CD4-positive, alpha-beta memory T cell (primary cell): ENCODE results near the gene BCHE. TPM values are rescaled to one million over a fixed set of nuclear protein-coding genes. Genes with fewer than 3 reads are reported as not detected.
"Not testable (repeated sequence)": the region's sequence is repeated elsewhere in the genome, so short reads cannot be mapped to it uniquely, and the experiment has no call there.

Experiments used
- CTCF ChIA-PET: fragments of 350-600 bp; sonication (Branson Sonifier 250); formaldehyde crosslinking; loops from one replicate; lab custom pipeline; 2021; ENCODE audit warnings: inconsistent platforms; ENCODE audit not compliant: partially characterized antibody; lab: Charles Lee
- POLR2A ChIA-PET: fragments of 350-600 bp; sonication (Branson Sonifier 250); formaldehyde crosslinking; loops from one replicate; lab custom pipeline; 2021; ENCODE audit not compliant: partially characterized antibody; lab: Charles Lee
- DNase-seq, 5 donors: peaks; one replicate each; pipeline versions ENCODE4 v3.0.0 to v3.0.0-alpha.2; 2020 to 2022; ENCODE audit warnings: mixed read lengths in 1 of 5
- H3K27ac ChIP-seq: one replicate; pipeline ENCODE4 v1.7.0; 2013; ENCODE audit warnings: low read depth, low read length
- H3K27me3 ChIP-seq: 2 replicates; pipeline ENCODE4 v1.7.0; 2013; ENCODE audit warnings: mild to moderate bottlenecking, low read length, moderate library complexity; ENCODE audit not compliant: insufficient read depth
- H3K36me3 ChIP-seq: 2 replicates; pipeline ENCODE4 v1.7.0; 2013; ENCODE audit warnings: mild to moderate bottlenecking, low read length, moderate library complexity; ENCODE audit not compliant: insufficient read depth
- H3K4me1 ChIP-seq: 2 replicates; pipeline ENCODE4 v1.7.0; 2013; ENCODE audit warnings: mild to moderate bottlenecking, low read length, moderate library complexity; ENCODE audit not compliant: insufficient read depth
- H3K4me3 ChIP-seq, 2 donors: one replicate each; pipeline ENCODE4 v1.7.0; 2013; ENCODE audit warnings: low read length in 2 of 2, mild to moderate bottlenecking in 1 of 2
- H3K9me3 ChIP-seq, 2 donors: one replicate each; pipeline ENCODE4 v1.7.0; 2013; ENCODE audit warnings: low read length in 2 of 2, control low read depth in 1 of 2; ENCODE audit not compliant: control insufficient read depth in 1 of 2
- H3K27ac Mint-ChIP-seq, 7 donors: one replicate each; pipeline ENCODE4 v1.8.0; 2020 to 2021; ENCODE audit warnings: mixed read lengths in 7 of 7, mild to moderate bottlenecking in 6 of 7, inconsistent platforms in 3 of 7, moderate library complexity in 3 of 7
- H3K27me3 Mint-ChIP-seq, 2 donors: one replicate each; pipeline ENCODE4 v1.8.0; 2020 to 2021; ENCODE audit warnings: mixed read lengths in 2 of 2
- H3K36me3 Mint-ChIP-seq, 2 donors: one replicate each; pipeline ENCODE4 v1.8.0; 2020 to 2021; ENCODE audit warnings: mixed read lengths in 2 of 2, inconsistent platforms in 1 of 2, mild to moderate bottlenecking in 1 of 2
- H3K4me1 Mint-ChIP-seq, 4 donors: one replicate each; pipeline ENCODE4 v1.8.0; 2020 to 2021; ENCODE audit warnings: mixed read lengths in 4 of 4, mild to moderate bottlenecking in 1 of 4
- H3K4me3 Mint-ChIP-seq, 8 donors: one replicate each; pipeline ENCODE4 v1.8.0; 2020 to 2021; ENCODE audit warnings: mixed read lengths in 8 of 8, mild to moderate bottlenecking in 7 of 8, moderate library complexity in 6 of 8, inconsistent platforms in 3 of 8
- H3K9me3 Mint-ChIP-seq, 8 donors: one replicate each; pipeline ENCODE4 v1.8.0; 2020 to 2021; ENCODE audit warnings: mixed read lengths in 8 of 8, mild to moderate bottlenecking in 5 of 8, inconsistent platforms in 3 of 8, moderate library complexity in 1 of 8
- intact Hi-C: fragments of 100-400 bp; cut with micrococcal nuclease; formaldehyde crosslinking; loops from one replicate; pipeline ENCODE4 v1.15.1; 2023
- polyA plus RNA-seq, 2 donors: library from polyadenylated mRNA; unstranded; fragments of 300-500 nt; fragmentation: Illumina TruSeq; gene quantifications; one replicate each; pipeline ENCODE4 v1.2.3, GENCODE V29; 2021
- total RNA-seq, 2 experiments: library from RNA; stranded (reverse); gene quantifications; one replicate each; pipeline ENCODE4 v1.2.3, GENCODE V29; 2021

The BCHE gene
- total and polyA plus RNA-seq, 4 experiments from 2014 or later = not detected

DNA sequence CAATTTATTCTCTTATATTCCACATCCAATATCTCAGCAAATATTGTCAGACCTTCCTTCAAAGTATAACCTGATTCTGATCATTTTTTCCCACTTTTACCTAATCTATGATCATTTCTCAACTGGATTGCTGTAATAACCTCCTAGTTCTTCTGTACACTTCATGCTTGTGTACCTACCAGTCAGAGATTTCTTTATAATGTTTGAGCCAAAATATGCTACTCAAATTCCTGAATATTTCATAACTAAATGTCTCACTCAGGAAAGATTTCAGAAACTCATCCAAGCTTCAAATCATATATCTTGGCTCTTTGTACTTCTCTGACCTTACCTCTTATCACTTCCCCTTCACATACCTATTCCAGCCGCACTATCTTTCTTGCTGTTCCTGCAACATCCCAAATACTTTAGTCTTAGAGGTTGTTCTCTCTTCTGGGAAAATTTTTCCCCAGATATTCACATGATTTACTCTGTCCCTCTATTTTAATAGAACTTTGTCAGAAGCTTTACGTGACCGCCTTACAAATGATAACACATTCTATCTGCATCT lies 20.0 kb downstream of the BCHE start:
- Histone ChIP-seq H3K27me3 (no peaks in the 10 kb centered on the region), H3K36me3 (no peaks in the 10 kb centered on the region), H3K9me3 (no peaks in the 10 kb centered on the region), H3K27ac (no peak overlapping the region), H3K4me1 (no peaks in the 10 kb centered on the region), H3K4me3 (no peak overlapping the region)
- H3K27me3 Mint-ChIP-seq = no peaks in the 10 kb centered on the region
- no peak for DNase-seq
- H3K36me3 Mint-ChIP-seq = no peaks in the 10 kb centered on the region
- ChIA-PET POLR2A (no interaction called here), CTCF (no interaction called here)
- H3K27ac Mint-ChIP-seq = no peak overlapping the region
- intact Hi-C loops = no loop called here
- peaks cover 0 to 5% (median 3%) of the 10 kb centered on the region in 8 donors for H3K9me3 Mint-ChIP-seq
- H3K4me1 Mint-ChIP-seq = no peaks in the 10 kb centered on the region
- H3K4me3 Mint-ChIP-seq = no peak overlapping the region

DNA sequence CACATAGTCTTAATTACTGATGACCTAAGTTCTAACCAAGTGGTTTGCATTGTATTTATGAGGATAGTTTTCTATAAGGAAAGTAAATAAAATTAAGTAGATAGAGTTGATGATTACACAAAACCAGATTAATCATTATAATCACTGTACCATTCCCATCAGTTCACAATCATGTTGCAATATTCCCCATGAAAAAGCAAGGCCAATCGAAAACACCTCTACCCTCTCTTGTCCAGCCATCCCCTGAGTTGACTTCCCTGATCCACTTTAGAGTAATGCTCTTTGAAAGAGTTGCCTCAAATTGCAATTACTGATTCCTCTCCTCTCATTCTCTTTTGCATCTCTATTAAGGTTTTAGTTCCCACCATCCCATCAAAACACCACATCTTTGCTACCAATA lies 21.0 kb downstream of the BCHE start:
- no peak overlapping the region for H3K4me3 ChIP-seq
- H3K4me1 Mint-ChIP-seq = no peaks in the 10 kb centered on the region
- intact Hi-C loops = no loop called here
- ChIA-PET POLR2A (no interaction called here), CTCF (no interaction called here)
- no peaks in the 10 kb centered on the region for H3K27me3 Mint-ChIP-seq
- no peaks in the 10 kb centered on the region for H3K27me3 ChIP-seq
- H3K4me3 Mint-ChIP-seq = no peak overlapping the region
- no peak for DNase-seq
- no peaks in the 10 kb centered on the region for H3K36me3 Mint-ChIP-seq
- no peak overlapping the region for H3K27ac Mint-ChIP-seq
- H3K9me3 Mint-ChIP-seq = peaks cover 0 to 5% (median 3%) of the 10 kb centered on the region in 8 donors
- no peak overlapping the region for H3K27ac ChIP-seq
- H3K4me1 ChIP-seq = no peaks in the 10 kb centered on the region
- no peaks in the 10 kb centered on the region for H3K9me3 ChIP-seq
- H3K36me3 ChIP-seq = no peaks in the 10 kb centered on the region

DNA sequence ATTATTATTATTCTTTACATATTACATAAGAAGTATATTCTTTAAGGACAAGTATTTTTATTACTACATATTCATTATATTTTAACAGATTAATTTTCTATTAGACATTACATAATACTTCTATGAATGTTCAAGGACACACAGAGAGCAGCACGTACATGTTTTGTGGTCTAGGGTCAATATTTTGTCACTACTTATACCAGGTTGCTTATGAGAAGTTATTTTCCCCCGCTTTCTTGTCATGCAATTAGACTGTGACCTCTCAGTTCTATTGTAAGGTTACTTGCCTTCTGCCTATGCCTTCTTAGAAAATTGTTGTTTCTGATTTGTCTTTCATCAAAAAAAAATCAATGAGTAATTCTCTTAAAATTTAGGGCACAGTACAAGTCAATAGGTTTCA lies 21.5 kb downstream of the BCHE start:
- no peak overlapping the region for H3K27ac ChIP-seq
- H3K4me1 Mint-ChIP-seq = no peaks in the 10 kb centered on the region
- H3K4me1 ChIP-seq = no peaks in the 10 kb centered on the region
- intact Hi-C loops = no loop called here
- CTCF ChIA-PET = no interaction called here
- no peak overlapping the region for H3K27ac Mint-ChIP-seq
- POLR2A ChIA-PET = no interaction called here
- no peaks in the 10 kb centered on the region for H3K36me3 ChIP-seq
- H3K4me3 Mint-ChIP-seq = no peak overlapping the region
- no peaks in the 10 kb centered on the region for H3K36me3 Mint-ChIP-seq
- DNase-seq = no peak
- no peak overlapping the region for H3K4me3 ChIP-seq
- no peaks in the 10 kb centered on the region for H3K9me3 ChIP-seq
- peaks cover 0 to 5% (median 3%) of the 10 kb centered on the region in 8 donors for H3K9me3 Mint-ChIP-seq
- H3K27me3 Mint-ChIP-seq = no peaks in the 10 kb centered on the region
- H3K27me3 ChIP-seq = no peaks in the 10 kb centered on the region

DNA sequence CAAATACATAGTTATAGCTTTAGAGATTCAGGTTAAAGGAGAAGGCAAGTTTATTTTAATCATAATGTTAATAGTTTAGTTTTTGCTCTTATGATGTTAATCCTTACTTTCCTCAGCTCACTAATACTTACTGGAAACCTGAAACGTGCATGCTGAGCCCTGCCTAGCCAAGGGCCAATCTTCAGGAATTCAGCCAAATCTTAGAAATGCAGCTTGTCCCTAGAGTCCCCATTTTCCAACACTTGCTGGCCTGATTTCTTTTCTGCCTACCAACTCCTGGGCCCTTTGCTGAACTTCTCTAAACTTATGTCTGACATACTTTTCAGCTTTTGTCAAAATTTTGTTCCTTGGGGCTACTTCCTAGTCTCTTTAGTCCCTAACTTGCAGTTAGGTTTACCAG lies 22.8 kb downstream of the BCHE start:
- DNase-seq = no peak
- no peak overlapping the region for H3K4me3 Mint-ChIP-seq
- ChIA-PET POLR2A (no interaction called here), CTCF (no interaction called here)
- H3K27me3 Mint-ChIP-seq = no peaks in the 10 kb centered on the region
- Histone ChIP-seq H3K27ac (no peak overlapping the region), H3K4me3 (no peak overlapping the region), H3K36me3 (no peaks in the 10 kb centered on the region), H3K27me3 (no peaks in the 10 kb centered on the region), H3K4me1 (no peaks in the 10 kb centered on the region), H3K9me3 (no peaks in the 10 kb centered on the region)
- H3K4me1 Mint-ChIP-seq = no peaks in the 10 kb centered on the region
- H3K36me3 Mint-ChIP-seq = no peaks in the 10 kb centered on the region
- H3K27ac Mint-ChIP-seq = no peak overlapping the region
- intact Hi-C loops = no loop called here
- H3K9me3 Mint-ChIP-seq = peaks cover 0 to 11% (median 3%) of the 10 kb centered on the region in 8 donors

DNA sequence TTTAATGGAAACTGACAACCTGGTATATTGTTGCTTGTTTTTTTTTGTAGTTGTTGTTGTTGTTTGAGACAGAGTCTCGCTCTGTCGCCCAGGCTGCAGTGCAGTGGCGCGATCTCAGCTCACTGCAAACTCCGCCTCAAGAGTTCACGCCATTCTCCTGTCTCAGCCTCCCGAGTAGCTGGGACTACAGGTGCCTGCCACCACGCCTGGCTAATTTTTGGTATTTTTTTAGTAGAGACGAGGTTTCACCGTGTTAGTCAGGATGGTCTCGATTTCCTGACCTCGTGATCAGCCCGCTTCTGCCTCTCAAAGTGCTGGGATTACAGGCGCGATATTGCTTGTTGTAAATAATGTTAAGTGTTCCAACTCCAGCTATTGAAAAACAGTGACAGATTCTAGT lies 29.3 kb downstream of the BCHE start:
- DNase-seq, H3K4me1 ChIP-seq, H3K4me3 Mint-ChIP-seq, H3K27ac Mint-ChIP-seq, H3K9me3 Mint-ChIP-seq, H3K4me1 Mint-ChIP-seq, H3K36me3 Mint-ChIP-seq, H3K4me3 ChIP-seq, H3K27ac ChIP-seq, H3K27me3 Mint-ChIP-seq, CTCF ChIA-PET, H3K27me3 ChIP-seq, intact Hi-C loops, H3K36me3 ChIP-seq, POLR2A ChIA-PET, H3K9me3 ChIP-seq: not testable (repeated sequence)

DNA sequence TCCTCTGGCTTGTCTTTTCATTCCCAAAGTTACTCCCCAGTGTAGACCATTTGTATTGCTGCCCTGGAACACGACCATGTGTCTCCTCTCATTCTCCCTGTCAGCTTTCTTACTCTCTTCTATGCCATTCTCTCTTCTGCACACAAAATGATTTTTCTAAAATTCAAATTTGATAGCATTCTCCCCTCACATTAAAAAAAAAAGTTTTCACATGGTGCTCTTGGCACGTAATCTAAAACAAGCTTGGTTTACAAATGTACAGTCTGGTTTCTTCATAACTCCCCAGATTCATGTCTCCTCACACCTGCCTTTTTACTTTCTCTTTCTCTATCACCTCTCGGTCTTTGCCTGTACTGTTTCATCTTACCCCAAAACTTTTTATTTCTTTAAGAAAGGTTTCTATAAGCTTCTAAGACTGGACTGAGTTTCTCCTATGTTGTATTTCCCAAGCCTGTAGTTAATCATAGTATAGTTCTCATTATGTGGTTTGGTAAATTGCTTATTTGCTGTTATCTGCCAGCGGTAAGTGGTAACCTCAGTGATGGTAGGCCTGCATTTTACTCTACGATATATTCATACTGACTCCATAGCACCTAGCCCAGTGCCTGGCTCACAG lies 31.2 kb downstream of the BCHE start:
- POLR2A ChIA-PET = no interaction called here
- no peak overlapping the region for H3K4me3 Mint-ChIP-seq
- H3K36me3 ChIP-seq = no peaks in the 10 kb centered on the region
- no peak overlapping the region for H3K4me3 ChIP-seq
- H3K27me3 Mint-ChIP-seq = no peaks in the 10 kb centered on the region
- no peaks in the 10 kb centered on the region for H3K4me1 ChIP-seq
- H3K9me3 ChIP-seq = no peaks in the 10 kb centered on the region
- H3K27ac ChIP-seq = no peak overlapping the region
- no peak for DNase-seq
- no peaks in the 10 kb centered on the region for H3K36me3 Mint-ChIP-seq
- H3K27ac Mint-ChIP-seq = no peak overlapping the region
- peaks cover 0 to 13% (median 2%) of the 10 kb centered on the region in 8 donors for H3K9me3 Mint-ChIP-seq
- CTCF ChIA-PET = no interaction called here
- intact Hi-C loops = no loop called here
- no peaks in the 10 kb centered on the region for H3K4me1 Mint-ChIP-seq
- no peaks in the 10 kb centered on the region for H3K27me3 ChIP-seq

DNA sequence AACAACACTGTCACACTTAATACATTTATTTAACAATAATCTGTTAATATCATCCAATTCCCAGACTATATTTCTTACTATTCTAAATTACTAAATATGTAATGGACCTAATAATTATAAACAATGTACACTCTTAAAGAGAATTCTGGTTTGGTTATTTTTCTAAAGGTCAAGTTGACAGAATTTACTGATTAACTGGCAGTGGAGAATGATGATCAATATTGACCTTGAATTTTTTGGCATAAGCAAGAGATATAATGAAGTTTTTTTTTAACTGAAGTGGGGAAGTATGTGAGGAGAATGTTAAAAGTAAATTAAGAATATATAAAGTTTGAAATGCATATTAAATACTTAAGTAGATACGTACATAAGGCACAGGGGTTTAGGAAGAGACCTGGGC lies 33.8 kb downstream of the BCHE start:
- Histone ChIP-seq H3K4me1 (no peaks in the 10 kb centered on the region), H3K27ac (no peak overlapping the region), H3K27me3 (no peaks in the 10 kb centered on the region), H3K4me3 (no peak overlapping the region), H3K9me3 (no peaks in the 10 kb centered on the region), H3K36me3 (no peaks in the 10 kb centered on the region)
- Mint-ChIP-seq H3K9me3 (peaks cover 0 to 4% (median under 1%) of the 10 kb centered on the region in 8 donors), H3K4me1 (no peaks in the 10 kb centered on the region), H3K36me3 (no peaks in the 10 kb centered on the region), H3K4me3 (no peak overlapping the region), H3K27me3 (no peaks in the 10 kb centered on the region), H3K27ac (no peak overlapping the region)
- CTCF ChIA-PET = no interaction called here
- POLR2A ChIA-PET = no interaction called here
- no peak for DNase-seq
- intact Hi-C loops = no loop called here
